ENCODE measurements around the gene FILIP1. TPM values are rescaled to one million over a fixed set of nuclear protein-coding genes. Genes with fewer than 3 reads are reported as not detected.

Gene FILIP1
- polyA plus RNA-seq, 2 of the 4 experiments (the other 2 are of a cell fraction): 2.3 to 15.6 TPM

DNA sequence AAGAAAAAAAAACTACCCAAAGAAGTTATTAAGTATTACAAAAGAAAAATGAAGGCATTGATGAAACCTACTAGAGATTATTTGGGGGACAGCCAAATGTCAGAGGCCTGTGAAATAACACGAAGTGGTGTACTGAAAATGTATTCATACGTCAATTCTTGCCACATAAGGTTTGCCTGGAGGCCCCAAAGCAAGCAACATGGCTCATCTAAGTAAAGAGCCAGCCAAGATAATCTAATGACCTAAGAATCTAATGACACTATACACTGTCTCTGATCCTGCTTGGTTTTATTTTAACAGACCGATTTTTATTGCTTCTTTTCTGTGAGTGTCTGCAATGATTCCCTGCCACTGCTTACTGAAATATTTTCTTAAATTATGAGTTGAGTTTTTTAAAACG, 34.7 kb downstream of the FILIP1 start (continued):
- TF ChIP-seq, protein P1, sequence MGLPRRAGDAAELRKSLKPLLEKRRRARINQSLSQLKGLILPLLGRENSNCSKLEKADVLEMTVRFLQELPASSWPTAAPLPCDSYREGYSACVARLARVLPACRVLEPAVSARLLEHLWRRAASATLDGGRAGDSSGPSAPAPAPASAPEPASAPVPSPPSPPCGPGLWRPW (IDR thresholded peaks at IDR 0.05): peak; percentile 61; the same call in 1 of the 2 replicates
- TF ChIP-seq, protein P2, sequence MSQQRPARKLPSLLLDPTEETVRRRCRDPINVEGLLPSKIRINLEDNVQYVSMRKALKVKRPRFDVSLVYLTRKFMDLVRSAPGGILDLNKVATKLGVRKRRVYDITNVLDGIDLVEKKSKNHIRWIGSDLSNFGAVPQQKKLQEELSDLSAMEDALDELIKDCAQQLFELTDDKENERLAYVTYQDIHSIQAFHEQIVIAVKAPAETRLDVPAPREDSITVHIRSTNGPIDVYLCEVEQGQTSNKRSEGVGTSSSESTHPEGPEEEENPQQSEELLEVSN (IDR thresholded peaks at IDR 0.05; ENCODE audit: borderline replicate concordance, low read depth): no peak
- no peak for TF ChIP-seq FOSB (CRISPR knock-in tag; IDR thresholded peaks at IDR 0.05)
- peak; percentile 95 to 96 for TF ChIP-seq EP300 (IDR thresholded peaks at IDR 0.05)
- peak in 1 of 2 experiments; percentile 63; a peak in 3 of 5 replicates for TF ChIP-seq RAD21 (conservative IDR thresholded peaks at IDR 0.05 in 1 of 2, IDR thresholded peaks at IDR 0.05 in 1 of 2)
- TF ChIP-seq, protein P3, sequence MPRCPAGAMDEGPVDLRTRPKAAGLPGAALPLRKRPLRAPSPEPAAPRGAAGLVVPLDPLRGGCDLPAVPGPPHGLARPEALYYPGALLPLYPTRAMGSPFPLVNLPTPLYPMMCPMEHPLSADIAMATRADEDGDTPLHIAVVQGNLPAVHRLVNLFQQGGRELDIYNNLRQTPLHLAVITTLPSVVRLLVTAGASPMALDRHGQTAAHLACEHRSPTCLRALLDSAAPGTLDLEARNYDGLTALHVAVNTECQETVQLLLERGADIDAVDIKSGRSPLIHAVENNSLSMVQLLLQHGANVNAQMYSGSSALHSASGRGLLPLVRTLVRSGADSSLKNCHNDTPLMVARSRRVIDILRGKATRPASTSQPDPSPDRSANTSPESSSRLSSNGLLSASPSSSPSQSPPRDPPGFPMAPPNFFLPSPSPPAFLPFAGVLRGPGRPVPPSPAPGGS (IDR thresholded peaks at IDR 0.05): peak; percentile 87; the same call in 2 of the 3 replicates
- TF ChIP-seq HOXB5 (CRISPR knock-in tag; IDR thresholded peaks at IDR 0.05): no peak
- no peak for TF ChIP-seq ZNF302 (CRISPR knock-in tag; IDR thresholded peaks at IDR 0.05)
- peak; percentile 82 for TF ChIP-seq JUNB (IDR thresholded peaks at IDR 0.05)
- TF ChIP-seq GATA3 (IDR thresholded peaks at IDR 0.05; ENCODE audit: borderline replicate concordance): peak; percentile 97
- TF ChIP-seq, protein P4, sequence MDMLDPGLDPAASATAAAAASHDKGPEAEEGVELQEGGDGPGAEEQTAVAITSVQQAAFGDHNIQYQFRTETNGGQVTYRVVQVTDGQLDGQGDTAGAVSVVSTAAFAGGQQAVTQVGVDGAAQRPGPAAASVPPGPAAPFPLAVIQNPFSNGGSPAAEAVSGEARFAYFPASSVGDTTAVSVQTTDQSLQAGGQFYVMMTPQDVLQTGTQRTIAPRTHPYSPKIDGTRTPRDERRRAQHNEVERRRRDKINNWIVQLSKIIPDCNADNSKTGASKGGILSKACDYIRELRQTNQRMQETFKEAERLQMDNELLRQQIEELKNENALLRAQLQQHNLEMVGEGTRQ (IDR thresholded peaks at IDR 0.05): no peak
- no peak for TF ChIP-seq ESRRA (IDR thresholded peaks at IDR 0.05; ENCODE audit: borderline replicate concordance, low read length)
- TF ChIP-seq FOSL2 (IDR thresholded peaks at IDR 0.05): peak; percentile 45; the same call in 1 of the 2 replicates
- TF ChIP-seq FOSL2 (CRISPR knock-in tag; IDR thresholded peaks at IDR 0.05): peak; percentile 94

DNA sequence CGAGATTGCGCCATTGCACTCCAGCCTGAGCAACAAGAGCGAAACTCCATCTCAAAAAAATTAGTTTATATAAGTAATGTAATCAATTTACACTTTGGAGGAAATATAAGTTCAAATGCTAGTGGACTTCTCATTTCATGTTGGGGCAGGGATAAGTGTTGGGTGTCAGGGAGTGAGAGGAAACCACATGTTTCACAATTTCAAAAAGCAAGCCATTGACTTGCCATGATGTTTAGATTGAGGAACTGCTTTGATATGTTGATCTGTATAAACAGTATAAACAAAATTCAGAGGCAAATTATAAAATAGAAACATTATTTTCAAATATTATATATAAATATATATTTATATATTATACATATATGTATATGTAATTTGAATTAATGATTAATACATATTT, 42.7 kb downstream of the FILIP1 start:
- Histone ChIP-seq H3K4me1 (peaks cover 33% of the 10 kb centered on the region), H3K4me2 (no peak overlapping the region), H3K27ac (peak overlapping the region in 1 of 2 experiments; percentile 82; a peak in 2 of 6 replicates), H3K4me3 (no peak overlapping the region), H3K9me3 (no peaks in the 10 kb centered on the region)
- ATAC-seq (no peak), DNase-seq (ENCODE audit: low read depth in 1 of 2, low spot score in 1 of 2) (no peak), FAIRE-seq (no peak)
- WGBS (ENCODE audit: missing lambda C conversion rate): 96% methylated on average over 3 of the region's 3 CpGs
- TF ChIP-seq RARB (CRISPR knock-in tag; IDR thresholded peaks at IDR 0.05) (no peak), RAD21 (conservative IDR thresholded peaks at IDR 0.05 in 1 of 2, IDR thresholded peaks at IDR 0.05 in 1 of 2) (no peak), NR3C1 (IDR thresholded peaks at IDR 0.05) (no peak), KDM1A (IDR thresholded peaks at IDR 0.05; ENCODE audit: low read depth) (no peak), MAZ (IDR thresholded peaks at IDR 0.05; ENCODE audit: borderline replicate concordance, low read depth, low read length) (no peak), HDAC2 (IDR thresholded peaks at IDR 0.05) (no peak), HOXB5 (CRISPR knock-in tag; IDR thresholded peaks at IDR 0.05) (no peak), SREBF2 (IDR thresholded peaks at IDR 0.05) (no peak)
- TF ChIP-seq, protein P3 (IDR thresholded peaks at IDR 0.05): no peak
- TF ChIP-seq, protein P2 (IDR thresholded peaks at IDR 0.05; ENCODE audit: borderline replicate concordance, low read depth): no peak
- ChIA-PET CTCF (no interaction called here), POLR2A (no interaction called here)

All from A549 (cell line).